Fibroblast of villous mesenchyme (primary cell): ENCODE data around the gene ATRX. TPM values are rescaled to one million over a fixed set of nuclear protein-coding genes. Genes with fewer than 3 reads are reported as not detected.
"Not testable (repeated sequence)": the region's sequence is repeated elsewhere in the genome, so short reads cannot be mapped to it uniquely, and the experiment has no call there.

Source experiments
- DNase-seq: peaks from one replicate; pipeline ENCODE4 v3.0.0-alpha.2; 2010; ENCODE audit warnings: low read depth
- H3K4me3 ChIP-seq: 2 replicates; pipeline ENCODE4 v1.5.1; 2011; ENCODE audit warnings: low read depth, mild to moderate bottlenecking, low read length
- total RNA-seq: library from RNA; depleted of rRNA; stranded (reverse); fragments of >200 nt; gene quantifications from 2 replicates; pipeline ENCODE4 v1.2.3, GENCODE V29; 2012
- TF ChIP-seq, protein P1 (sequence below): IDR thresholded peaks from 2 replicates; pipeline ENCODE4 v1.5.1; 2012; ENCODE audit warnings: low read depth, mild to moderate bottlenecking, low read length; ENCODE audit not compliant: insufficient read depth

Gene ATRX
- total RNA-seq, 1 donor, result 92.8 TPM

DNA sequence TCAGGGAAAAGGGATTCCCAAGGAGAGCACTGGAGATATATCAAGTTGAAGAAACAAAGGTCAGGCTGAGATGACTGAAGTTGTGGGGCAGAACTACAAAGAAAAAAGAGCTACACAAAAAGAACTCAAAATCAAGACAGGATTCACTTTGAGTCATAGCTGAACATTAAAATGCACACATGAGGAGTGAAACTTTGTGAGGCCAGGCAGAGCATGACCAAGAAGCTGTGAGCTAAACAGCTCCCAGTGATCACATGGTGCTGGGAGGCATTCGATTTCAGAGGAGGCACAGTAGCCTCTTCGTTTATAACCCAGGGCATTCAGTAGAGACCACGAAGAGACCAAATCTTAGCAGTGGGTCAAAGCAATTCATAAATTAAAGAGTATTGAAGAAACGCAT lies 145.3 kb downstream of the ATRX start:
- TF ChIP-seq, protein P1, sequence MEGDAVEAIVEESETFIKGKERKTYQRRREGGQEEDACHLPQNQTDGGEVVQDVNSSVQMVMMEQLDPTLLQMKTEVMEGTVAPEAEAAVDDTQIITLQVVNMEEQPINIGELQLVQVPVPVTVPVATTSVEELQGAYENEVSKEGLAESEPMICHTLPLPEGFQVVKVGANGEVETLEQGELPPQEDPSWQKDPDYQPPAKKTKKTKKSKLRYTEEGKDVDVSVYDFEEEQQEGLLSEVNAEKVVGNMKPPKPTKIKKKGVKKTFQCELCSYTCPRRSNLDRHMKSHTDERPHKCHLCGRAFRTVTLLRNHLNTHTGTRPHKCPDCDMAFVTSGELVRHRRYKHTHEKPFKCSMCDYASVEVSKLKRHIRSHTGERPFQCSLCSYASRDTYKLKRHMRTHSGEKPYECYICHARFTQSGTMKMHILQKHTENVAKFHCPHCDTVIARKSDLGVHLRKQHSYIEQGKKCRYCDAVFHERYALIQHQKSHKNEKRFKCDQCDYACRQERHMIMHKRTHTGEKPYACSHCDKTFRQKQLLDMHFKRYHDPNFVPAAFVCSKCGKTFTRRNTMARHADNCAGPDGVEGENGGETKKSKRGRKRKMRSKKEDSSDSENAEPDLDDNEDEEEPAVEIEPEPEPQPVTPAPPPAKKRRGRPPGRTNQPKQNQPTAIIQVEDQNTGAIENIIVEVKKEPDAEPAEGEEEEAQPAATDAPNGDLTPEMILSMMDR, result no peak
- no peak for DNase-seq
- H3K4me3 ChIP-seq, result no peak overlapping the region

DNA sequence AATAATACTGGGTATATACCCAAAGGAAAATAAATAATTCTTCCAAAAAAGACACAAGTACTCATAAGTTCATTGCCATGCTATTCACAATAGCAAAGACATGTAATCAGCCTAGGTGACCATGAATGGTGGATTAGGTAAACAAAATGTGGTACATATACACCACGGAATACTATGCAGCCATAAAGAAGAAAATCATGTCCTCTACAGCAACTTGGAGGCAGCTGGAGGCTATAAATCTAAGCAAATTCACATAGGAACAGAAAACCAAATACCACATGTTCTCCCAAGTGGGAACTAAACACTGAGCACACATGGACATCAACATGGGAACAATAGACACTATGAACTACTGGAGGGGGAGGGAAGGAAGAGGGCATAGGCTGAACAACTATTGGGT lies 146.2 kb downstream of the ATRX start:
- no peak for DNase-seq
- H3K4me3 ChIP-seq, result no peak overlapping the region
- TF ChIP-seq, protein P1, result no peak

DNA sequence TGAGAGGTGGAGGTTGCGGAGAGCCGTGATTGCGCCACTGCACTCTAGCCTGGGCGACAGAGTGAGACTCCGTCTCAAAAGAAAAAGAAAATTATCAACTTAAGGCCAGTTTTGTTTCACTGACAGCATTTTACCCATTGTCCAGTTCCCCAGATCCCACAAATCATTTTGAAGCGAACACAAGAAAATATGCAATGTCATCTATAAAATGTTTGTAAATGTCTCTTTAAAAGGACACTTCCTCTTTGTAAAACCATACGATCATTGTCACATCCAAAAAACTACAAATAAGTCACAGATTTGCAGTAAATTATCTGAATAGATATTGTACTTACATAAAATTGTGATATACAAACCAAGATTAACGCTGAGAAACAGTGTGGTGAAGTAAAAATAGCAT lies 147.6 kb downstream of the ATRX start:
- TF ChIP-seq, protein P1, result no peak
- DNase-seq, result no peak

DNA sequence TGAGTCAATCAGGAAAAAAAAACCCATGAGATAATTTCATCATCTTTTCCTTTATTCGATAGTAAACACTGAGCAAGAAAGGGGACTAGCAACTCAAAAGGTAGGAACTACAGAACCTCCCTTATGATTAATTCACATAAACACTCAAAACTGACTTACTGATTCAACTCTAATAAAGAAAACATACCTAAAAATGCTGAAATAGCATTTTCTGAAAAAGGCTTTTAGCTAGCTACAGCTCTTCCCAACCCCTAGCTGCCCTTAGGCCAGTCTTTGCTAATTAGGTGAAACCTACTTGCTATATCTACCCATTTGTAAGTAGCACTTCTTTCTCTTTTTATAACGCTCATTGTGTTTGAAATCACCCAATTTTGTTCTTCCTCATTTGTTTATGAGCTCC lies 150.6 kb downstream of the ATRX start:
- DNase-seq, result no peak
- TF ChIP-seq, protein P1, result no peak
- no peak overlapping the region for H3K4me3 ChIP-seq

More for the DNA sequence above, 147.6 kb downstream of the ATRX start:
- H3K4me3 ChIP-seq, result no peak overlapping the region

DNA sequence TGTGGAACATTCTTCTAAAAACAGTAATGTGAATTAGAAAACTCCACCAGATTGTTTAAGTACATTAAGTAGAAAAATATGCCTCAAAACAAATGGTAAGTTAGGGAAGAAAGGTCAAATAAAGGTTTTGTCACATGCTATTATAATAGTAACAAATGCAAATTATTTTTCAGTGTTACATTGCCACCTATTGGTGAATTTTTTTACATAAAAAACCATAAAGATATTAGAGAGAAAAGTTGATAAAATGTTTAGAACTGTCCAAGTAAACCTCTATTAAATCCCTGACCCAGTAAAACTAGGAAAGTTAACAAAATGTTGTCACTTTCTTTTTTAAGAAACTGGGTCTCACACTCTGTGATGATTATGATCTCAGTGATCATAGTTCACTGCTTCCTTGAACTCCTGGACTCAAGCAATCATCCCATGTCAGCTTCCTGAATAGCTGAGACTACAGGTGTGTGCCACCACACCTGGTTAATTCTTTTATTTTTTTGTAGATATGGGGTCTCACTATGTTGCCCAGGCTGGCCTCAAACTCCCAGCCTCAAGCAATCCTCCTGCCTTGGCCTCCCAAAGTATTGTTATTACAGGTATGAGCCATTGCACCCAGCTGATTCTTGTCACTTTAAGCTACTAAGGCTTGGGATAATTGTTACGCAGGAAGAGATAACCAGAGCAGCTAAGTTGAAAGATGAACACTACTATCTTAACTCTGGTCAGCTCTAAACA lies 157.6 kb downstream of the ATRX start:
- no peak overlapping the region for H3K4me3 ChIP-seq
- TF ChIP-seq, protein P1, result no peak
- DNase-seq, result no peak

DNA sequence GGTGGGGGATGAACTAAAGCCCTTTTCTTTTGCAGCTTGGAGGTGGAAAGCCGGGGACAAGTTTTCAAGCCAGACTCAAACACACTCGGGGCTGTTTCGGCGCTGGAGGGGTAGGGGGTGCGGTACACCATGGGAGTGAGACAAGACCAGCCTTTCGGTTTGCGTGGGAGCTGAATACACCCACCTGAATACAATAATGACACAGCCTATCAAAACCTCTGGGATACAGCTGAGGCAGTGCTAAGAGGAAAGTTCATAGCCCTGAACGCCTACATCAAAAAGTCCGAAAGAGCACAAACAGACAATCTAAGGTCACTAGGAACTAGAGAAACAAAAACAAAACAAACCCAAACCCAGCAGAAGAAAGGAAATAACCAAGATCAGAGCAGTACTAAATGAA lies 163.3 kb downstream of the ATRX start:
- TF ChIP-seq, protein P1, result no peak
- no peak for DNase-seq
- H3K4me3 ChIP-seq, result no peak overlapping the region

DNA sequence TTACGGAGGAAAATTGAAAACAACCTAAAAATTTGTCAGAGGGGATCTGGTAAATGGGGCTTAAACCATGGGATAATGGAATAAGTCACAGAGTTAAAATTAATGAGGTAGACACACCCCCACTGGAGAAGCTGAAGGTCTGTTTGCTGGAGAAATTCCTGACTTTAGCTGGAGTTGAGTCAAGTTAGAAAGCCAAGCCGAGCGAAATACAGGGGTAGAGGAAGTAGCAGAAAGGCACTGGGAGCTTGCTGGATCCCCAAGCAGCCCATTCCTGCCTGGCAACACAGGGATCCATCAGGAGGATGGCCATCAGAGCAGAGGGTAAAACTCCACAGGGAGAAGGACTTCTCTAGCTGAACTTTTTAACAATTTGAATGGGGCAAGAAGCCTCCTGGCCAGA lies 163.8 kb downstream of the ATRX start:
- TF ChIP-seq, protein P1, result no peak
- DNase-seq, result no peak
- no peak overlapping the region for H3K4me3 ChIP-seq

DNA sequence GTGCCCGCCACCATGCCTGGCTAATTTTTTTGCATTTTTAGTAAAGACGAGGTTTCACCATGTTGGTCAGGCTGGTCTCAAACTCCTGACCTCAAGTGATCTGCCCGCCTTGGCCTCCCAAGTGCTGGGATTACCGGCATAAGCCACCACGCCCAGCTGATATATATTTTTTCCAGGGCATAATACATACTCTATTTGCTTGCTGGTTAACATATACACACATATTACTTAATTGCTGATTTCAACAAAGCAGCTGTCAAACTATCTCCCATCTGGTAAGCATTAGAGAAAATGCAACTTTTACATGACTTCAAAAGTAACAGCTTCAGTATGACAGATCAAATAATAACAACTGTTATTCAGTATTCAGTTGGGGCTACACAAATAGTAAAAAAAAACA lies 164.6 kb downstream of the ATRX start:
- H3K4me3 ChIP-seq, DNase-seq: not testable (repeated sequence)
